ENCODE data around the gene ADA.
A peak's percentile ranks its signal among the peaks of the same experiment; 100 is the strongest.

The ADA gene

DNA sequence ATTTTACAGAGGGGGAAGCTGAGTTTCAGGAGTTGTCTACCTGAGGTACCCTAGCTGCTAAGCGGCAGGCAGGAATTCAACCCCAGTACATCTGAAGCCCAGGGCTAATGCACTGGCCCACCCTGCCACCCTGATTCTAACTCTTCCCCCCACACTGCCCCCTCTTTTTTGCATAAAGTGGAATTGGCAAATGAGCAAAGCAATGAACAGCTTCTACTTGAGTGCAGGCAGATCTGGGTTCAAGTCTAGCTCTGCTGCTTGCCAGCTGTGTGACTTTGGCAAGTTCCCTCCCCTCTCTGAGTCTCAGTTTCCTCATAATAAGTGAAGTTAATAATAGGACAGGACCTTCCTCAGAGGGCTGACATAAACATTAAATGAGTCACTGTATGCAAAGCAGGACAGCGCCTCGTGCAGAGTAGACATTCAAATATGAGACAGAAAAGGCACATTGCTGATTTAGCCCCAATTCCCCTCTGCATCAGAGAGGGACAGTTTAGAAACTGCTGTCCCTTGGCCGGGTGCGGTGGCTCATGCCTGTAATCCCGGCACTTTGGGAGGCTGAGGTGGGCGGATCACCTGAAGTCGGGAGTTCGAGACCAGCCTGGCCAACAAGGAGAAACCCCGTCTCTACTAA lies 4.7 kb downstream of the ADA start:
- WGBS, 2 experiments = 89 to 94% methylated on average over 10 of the region's 10 CpGs
- Histone ChIP-seq H3K36me3 (ENCODE audit: control insufficient read depth, insufficient read depth, low read length) (no peaks in the 10 kb centered on the region), H3K9me3 (ENCODE audit: control insufficient read depth, low read length) (no peaks in the 10 kb centered on the region), H3K4me3 (ENCODE audit: insufficient read depth, low read depth, low read length) (no peak overlapping the region), H3K27ac (ENCODE audit: insufficient read depth, low read depth, low read length, poor library complexity, severe bottlenecking) (peak overlapping the region; percentile 80), H3K4me1 (ENCODE audit: control insufficient read depth, insufficient read depth, low read length) (peaks cover 30% of the 10 kb centered on the region), H3K27me3 (ENCODE audit: control insufficient read depth, insufficient read depth, low read length, poor library complexity, severe bottlenecking) (peaks cover 8% of the 10 kb centered on the region)

DNA sequence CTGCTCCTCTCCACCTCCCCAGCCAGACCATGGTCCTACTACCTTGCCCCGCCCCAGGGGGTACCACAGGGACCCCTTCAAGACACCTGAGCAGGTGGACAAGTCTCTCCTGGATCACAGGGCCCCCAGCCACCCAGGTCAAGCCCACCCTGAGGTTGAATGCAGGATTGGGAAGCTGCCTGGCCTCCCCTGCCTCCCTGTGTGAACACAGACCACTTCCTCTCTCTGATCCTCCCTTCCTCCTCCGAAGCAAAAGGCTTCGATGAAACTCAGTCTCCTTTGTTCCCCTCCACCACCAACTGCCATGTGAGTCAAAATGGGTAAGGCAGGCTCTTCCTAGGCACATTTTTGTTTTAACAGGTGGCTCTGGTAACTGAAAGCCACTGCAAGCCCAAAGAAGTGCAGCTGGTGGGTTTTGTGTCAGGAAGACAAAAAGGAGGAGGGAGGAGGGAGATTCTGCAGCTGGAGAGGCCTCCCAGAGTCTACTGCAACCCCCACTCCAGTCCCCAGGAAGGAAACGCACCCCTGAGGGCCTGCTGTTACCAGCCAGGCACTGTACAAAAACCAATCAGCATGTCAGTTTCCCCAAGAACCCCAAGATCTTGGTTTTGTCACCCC lies 5.4 kb downstream of the ADA start:
- peak overlapping the region; percentile 80 for H3K27ac ChIP-seq (ENCODE audit: insufficient read depth, low read depth, low read length, poor library complexity, severe bottlenecking)
- 23 to 34% methylated on average over 4 of the region's 4 CpGs for WGBS, 2 experiments
- H3K4me3 ChIP-seq (ENCODE audit: insufficient read depth, low read depth, low read length) = no peak overlapping the region
- H3K9me3 ChIP-seq (ENCODE audit: control insufficient read depth, low read length) = no peaks in the 10 kb centered on the region
- peaks cover 30% of the 10 kb centered on the region for H3K4me1 ChIP-seq (ENCODE audit: control insufficient read depth, insufficient read depth, low read length)
- H3K36me3 ChIP-seq (ENCODE audit: control insufficient read depth, insufficient read depth, low read length) = no peaks in the 10 kb centered on the region
- peaks cover 4% of the 10 kb centered on the region for H3K27me3 ChIP-seq (ENCODE audit: control insufficient read depth, insufficient read depth, low read length, poor library complexity, severe bottlenecking)

DNA sequence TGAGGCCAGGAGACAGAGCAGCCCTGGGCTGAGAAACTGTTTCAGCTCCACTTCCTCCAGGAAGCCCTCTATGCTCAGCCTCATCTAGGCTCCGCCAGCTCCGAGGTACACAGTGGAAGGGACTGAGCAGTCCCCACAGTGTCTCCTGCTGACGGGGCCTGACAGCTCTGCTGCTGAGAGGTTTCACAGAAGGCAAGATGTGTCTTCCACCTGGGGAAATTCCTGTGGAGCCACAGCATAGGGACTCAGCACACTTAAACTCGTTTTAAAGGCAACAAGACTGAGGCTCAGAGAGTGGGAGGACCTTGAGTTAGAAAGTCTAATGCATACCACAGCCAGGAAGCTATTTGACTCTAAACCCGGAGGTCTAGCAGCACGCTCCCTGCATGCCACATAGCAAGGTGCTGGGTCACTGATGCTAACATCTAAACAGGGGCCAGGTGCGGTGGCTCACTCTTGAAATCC lies 6.8 kb downstream of the ADA start:
- peaks cover 4% of the 10 kb centered on the region for H3K36me3 ChIP-seq (ENCODE audit: control insufficient read depth, insufficient read depth, low read length)
- 88 to 90% methylated on average over 7 of the region's 7 CpGs for WGBS, 2 experiments
- H3K9me3 ChIP-seq (ENCODE audit: control insufficient read depth, low read length) = no peaks in the 10 kb centered on the region
- no peak overlapping the region for H3K27ac ChIP-seq (ENCODE audit: insufficient read depth, low read depth, low read length, poor library complexity, severe bottlenecking)
- no peaks in the 10 kb centered on the region for H3K27me3 ChIP-seq (ENCODE audit: control insufficient read depth, insufficient read depth, low read length, poor library complexity, severe bottlenecking)
- peaks cover 30% of the 10 kb centered on the region for H3K4me1 ChIP-seq (ENCODE audit: control insufficient read depth, insufficient read depth, low read length)
- H3K4me3 ChIP-seq (ENCODE audit: insufficient read depth, low read depth, low read length) = no peak overlapping the region

DNA sequence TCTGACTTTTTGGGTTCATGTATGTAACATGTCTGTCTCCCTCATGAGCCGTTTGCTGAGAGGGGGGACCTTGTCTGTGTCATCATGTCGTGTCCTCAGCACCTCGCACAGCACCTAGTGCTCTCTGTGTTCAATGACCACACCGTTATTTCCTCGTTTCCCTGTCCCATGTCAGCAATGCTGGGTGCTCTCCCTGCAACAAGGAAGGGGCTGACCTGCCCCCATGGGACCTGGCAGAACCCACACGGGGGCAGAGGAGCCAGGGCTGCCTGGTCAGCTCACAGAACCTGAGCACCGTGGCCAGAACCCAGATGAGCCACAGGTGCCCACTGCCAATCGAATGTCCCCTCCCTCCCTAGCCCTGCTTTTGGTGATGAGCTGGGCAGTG lies 7.3 kb downstream of the ADA start:
- H3K4me1 ChIP-seq (ENCODE audit: control insufficient read depth, insufficient read depth, low read length) = peaks cover 30% of the 10 kb centered on the region
- 91% methylated on average over 8 of the region's 8 CpGs for WGBS, 2 experiments
- H3K27ac ChIP-seq (ENCODE audit: insufficient read depth, low read depth, low read length, poor library complexity, severe bottlenecking) = no peak overlapping the region
- H3K9me3 ChIP-seq (ENCODE audit: control insufficient read depth, low read length) = no peaks in the 10 kb centered on the region
- H3K27me3 ChIP-seq (ENCODE audit: control insufficient read depth, insufficient read depth, low read length, poor library complexity, severe bottlenecking) = no peaks in the 10 kb centered on the region
- H3K36me3 ChIP-seq (ENCODE audit: control insufficient read depth, insufficient read depth, low read length) = peaks cover 4% of the 10 kb centered on the region
- no peak overlapping the region for H3K4me3 ChIP-seq (ENCODE audit: insufficient read depth, low read depth, low read length)

DNA sequence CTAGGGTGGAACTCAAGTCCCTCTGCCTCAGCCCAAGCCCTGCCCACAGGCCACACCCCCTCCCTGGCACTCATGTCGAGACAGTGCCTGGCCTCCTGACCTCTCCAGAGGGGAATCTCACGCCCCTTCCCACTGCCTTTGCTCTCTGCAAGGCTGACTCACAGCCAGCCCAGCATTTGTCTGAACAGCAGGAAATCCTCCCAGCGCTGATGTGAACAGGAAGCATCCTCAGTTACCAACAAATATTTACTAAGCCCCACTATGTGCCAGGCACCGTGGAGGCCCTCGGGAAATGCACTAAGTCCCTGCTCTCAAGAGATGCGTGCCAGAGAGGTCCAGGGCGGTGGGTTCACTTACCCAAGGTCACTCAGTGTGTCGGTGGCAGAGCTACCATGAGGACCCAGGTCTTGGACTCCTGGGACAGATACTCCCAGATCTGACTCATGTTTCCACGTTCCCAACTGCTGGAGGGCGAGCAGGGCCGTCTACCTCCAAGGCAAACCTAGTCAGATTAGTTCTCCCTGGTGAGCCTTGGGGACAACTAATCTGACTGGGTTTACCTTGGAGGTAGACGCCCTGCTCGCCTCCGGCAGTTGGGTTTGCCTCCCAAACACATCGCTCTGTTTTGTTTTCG lies 7.8 kb downstream of the ADA start:
- H3K4me1 ChIP-seq (ENCODE audit: control insufficient read depth, insufficient read depth, low read length) = peaks cover 30% of the 10 kb centered on the region
- H3K27me3 ChIP-seq (ENCODE audit: control insufficient read depth, insufficient read depth, low read length, poor library complexity, severe bottlenecking) = no peaks in the 10 kb centered on the region
- WGBS, 2 experiments = 57 to 63% methylated on average over 16 of the region's 16 CpGs
- H3K9me3 ChIP-seq (ENCODE audit: control insufficient read depth, low read length) = no peaks in the 10 kb centered on the region
- no peak overlapping the region for H3K27ac ChIP-seq (ENCODE audit: insufficient read depth, low read depth, low read length, poor library complexity, severe bottlenecking)
- no peak overlapping the region for H3K4me3 ChIP-seq (ENCODE audit: insufficient read depth, low read depth, low read length)
- H3K36me3 ChIP-seq (ENCODE audit: control insufficient read depth, insufficient read depth, low read length) = peaks cover 4% of the 10 kb centered on the region

DNA sequence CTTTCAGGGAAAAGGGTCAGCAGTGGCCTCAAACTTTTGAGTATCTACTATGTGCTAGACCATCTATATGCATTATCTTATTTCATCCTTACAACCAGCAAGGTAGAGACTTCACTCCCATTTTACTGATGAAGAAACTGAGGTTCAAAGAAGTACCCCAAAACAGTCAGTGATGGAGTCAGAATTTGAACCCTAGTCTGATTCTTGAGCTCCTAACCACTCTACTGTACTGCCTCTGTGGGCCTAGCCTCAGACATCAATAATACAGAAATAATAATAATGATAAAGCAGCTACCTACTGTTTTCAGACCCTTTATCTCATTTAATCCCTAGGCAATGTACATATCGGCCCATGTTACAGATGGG lies 8.4 kb downstream of the ADA start:
- Histone ChIP-seq H3K27ac (ENCODE audit: insufficient read depth, low read depth, low read length, poor library complexity, severe bottlenecking) (no peak overlapping the region), H3K36me3 (ENCODE audit: control insufficient read depth, insufficient read depth, low read length) (peaks cover 4% of the 10 kb centered on the region), H3K4me1 (ENCODE audit: control insufficient read depth, insufficient read depth, low read length) (peaks cover 30% of the 10 kb centered on the region), H3K4me3 (ENCODE audit: insufficient read depth, low read depth, low read length) (no peak overlapping the region), H3K9me3 (ENCODE audit: control insufficient read depth, low read length) (no peaks in the 10 kb centered on the region), H3K27me3 (ENCODE audit: control insufficient read depth, insufficient read depth, low read length, poor library complexity, severe bottlenecking) (no peaks in the 10 kb centered on the region)
- WGBS, 2 experiments = 74 to 100% methylated on average over 1 of the region's 1 CpG

DNA sequence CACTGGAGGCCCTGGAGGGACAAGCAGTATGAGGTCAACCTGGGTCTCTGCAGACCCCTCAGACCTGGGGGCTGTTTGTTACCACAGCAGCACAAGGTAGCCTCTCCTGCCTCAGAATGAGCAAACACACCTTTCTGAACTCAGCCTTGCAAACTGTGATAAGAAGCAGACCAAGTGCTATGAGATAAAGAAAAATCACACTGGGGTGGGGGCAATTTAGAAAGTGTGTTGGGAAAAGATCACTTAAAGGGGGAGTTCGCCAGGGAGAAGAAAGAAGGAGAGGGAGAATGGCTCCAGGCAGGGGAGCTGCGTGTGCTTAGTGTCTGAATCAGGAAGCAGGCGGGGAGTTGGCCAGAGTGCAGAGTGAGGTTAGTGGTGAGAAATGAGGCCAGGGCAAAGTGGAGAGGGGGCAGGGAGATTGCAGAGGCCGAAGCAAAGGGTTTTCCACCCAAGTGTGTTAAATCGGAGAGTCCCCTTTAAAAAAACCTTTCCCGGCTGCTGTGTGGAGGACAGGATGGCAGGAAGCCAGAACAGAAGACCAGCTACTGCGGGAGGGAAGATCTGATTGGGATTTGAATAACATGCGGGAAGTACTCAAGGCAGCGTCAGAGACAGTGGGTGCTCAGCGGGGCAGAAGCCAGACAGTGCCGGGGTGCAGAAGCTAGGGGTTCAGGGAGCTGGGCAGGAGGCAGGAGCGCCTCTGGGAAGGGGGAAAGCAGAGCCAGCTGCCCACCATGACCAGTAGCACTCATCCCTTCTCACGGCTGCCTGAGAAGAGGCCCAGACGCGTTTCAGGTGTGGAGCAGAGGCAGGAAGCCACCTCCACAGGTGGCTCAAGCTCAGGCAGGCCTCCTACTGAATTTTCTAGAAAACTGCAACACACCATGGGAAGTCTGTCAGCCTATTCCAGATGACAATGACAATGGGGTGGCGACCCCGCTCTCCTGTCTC lies 9.0 kb downstream of the ADA start:
- 29 to 30% methylated on average over 17 of the region's 17 CpGs for WGBS, 2 experiments

DNA sequence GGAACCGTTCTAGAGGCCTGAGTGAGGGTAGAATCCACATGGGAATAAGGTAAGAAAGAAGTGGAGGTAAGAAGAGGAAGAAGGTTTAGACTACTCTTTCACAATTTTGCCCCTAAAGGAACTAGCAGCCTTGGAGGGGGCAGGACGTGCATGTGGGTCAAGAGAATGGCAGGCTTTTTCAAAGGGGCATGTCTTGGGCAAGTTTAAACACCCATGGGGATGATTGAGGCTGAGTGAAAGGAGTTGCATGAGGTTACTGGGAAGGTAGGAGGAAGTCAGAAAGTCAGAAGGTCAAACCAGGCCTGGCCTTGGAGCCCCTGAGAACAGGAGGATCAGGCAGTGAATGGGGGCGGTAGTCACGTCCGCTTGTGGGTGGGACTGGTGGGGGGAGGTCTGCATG lies 10.2 kb downstream of the ADA start:
- Histone ChIP-seq H3K36me3 (ENCODE audit: control insufficient read depth, insufficient read depth, low read length) (peaks cover 4% of the 10 kb centered on the region), H3K4me3 (ENCODE audit: insufficient read depth, low read depth, low read length) (no peak overlapping the region), H3K27me3 (ENCODE audit: control insufficient read depth, insufficient read depth, low read length, poor library complexity, severe bottlenecking) (no peaks in the 10 kb centered on the region), H3K27ac (ENCODE audit: insufficient read depth, low read depth, low read length, poor library complexity, severe bottlenecking) (no peak overlapping the region), H3K4me1 (ENCODE audit: control insufficient read depth, insufficient read depth, low read length) (peaks cover 30% of the 10 kb centered on the region), H3K9me3 (ENCODE audit: control insufficient read depth, low read length) (no peaks in the 10 kb centered on the region)
- WGBS, 2 experiments = 91 to 94% methylated on average over 5 of the region's 5 CpGs

More for the DNA sequence above, 9.0 kb downstream of the ADA start:
- no peak overlapping the region for H3K4me3 ChIP-seq (ENCODE audit: insufficient read depth, low read depth, low read length)
- peaks cover 4% of the 10 kb centered on the region for H3K36me3 ChIP-seq (ENCODE audit: control insufficient read depth, insufficient read depth, low read length)
- peaks cover 30% of the 10 kb centered on the region for H3K4me1 ChIP-seq (ENCODE audit: control insufficient read depth, insufficient read depth, low read length)
- H3K27ac ChIP-seq (ENCODE audit: insufficient read depth, low read depth, low read length, poor library complexity, severe bottlenecking) = peak overlapping the region; percentile 69
- no peaks in the 10 kb centered on the region for H3K27me3 ChIP-seq (ENCODE audit: control insufficient read depth, insufficient read depth, low read length, poor library complexity, severe bottlenecking)
- no peaks in the 10 kb centered on the region for H3K9me3 ChIP-seq (ENCODE audit: control insufficient read depth, low read length)

DNA sequence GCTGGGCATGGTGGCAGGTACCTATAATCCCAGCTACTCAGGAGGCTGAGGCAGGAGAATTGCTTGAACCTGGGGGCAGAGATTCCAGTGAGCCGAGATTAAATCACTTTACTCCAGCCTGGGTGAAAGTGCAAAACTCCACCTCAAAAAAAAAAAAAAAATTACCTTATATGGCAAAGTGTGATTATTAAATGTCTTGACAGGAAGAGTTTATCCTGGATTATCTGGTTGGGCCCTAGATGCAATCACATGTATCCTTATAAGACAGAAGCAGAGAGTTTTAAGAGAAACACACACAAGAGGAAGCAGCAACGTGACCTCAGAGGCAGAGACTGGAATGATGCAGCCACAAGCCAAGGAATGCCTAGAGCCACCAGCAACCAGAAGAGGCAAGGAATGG lies 11.0 kb downstream of the ADA start:
- H3K27ac ChIP-seq (ENCODE audit: insufficient read depth, low read depth, low read length, poor library complexity, severe bottlenecking) = no peak overlapping the region
- peaks cover 28% of the 10 kb centered on the region for H3K4me1 ChIP-seq (ENCODE audit: control insufficient read depth, insufficient read depth, low read length)
- H3K9me3 ChIP-seq (ENCODE audit: control insufficient read depth, low read length) = no peaks in the 10 kb centered on the region
- no peaks in the 10 kb centered on the region for H3K27me3 ChIP-seq (ENCODE audit: control insufficient read depth, insufficient read depth, low read length, poor library complexity, severe bottlenecking)
- WGBS, 2 experiments = 79 to 97% methylated on average over 2 of the region's 2 CpGs
- H3K36me3 ChIP-seq (ENCODE audit: control insufficient read depth, insufficient read depth, low read length) = peaks cover 4% of the 10 kb centered on the region
- H3K4me3 ChIP-seq (ENCODE audit: insufficient read depth, low read depth, low read length) = no peak overlapping the region
